ENCODE data around the gene OR1N1. TPM values are rescaled to one million over a fixed set of nuclear protein-coding genes. Genes with fewer than 3 reads are reported as not detected.
"Not testable (repeated sequence)": the region's sequence is repeated elsewhere in the genome, so short reads cannot be mapped to it uniquely, and the experiment has no call there.

The OR1N1 gene
- not detected for polyA plus RNA-seq

- WGBS, 3 donors: 83 to 96% (median 94%) methylated on average over 3 of the region's 3 CpGs
- no peak within 1 kb of the TSS for H3K27ac ChIP-seq (ENCODE audit: low read depth, low read length)
Observed at GRCh38 chr9:122527193-122527592, at the start of gene OR1N1. Gene OR1N1, minus strand, starts transcription at chr9:122527293. Its CDS starts 0 bp downstream, at chr9:122527293.

GRCh38 chr9:122572456-122572855 lies 45.4 kb upstream of the OR1N1 start:
- WGBS, 3 donors: 70 to 93% (median 82%) methylated on average over 2 of the region's 2 CpGs

GRCh38 chr9:122567901-122568300 lies 40.8 kb upstream of the OR1N1 start:
- H3K27ac ChIP-seq (ENCODE audit: low read depth, low read length): no peak overlapping the region
- 76 to 95% (median 94%) methylated on average over 4 of the region's 4 CpGs for WGBS, 3 donors

More at GRCh38 chr9:122572456-122572855, 45.4 kb upstream of the OR1N1 start:
- no peak overlapping the region for H3K27ac ChIP-seq (ENCODE audit: low read depth, low read length)

GRCh38 chr9:122562134-122562760 lies 35.2 kb upstream of the OR1N1 start:
- 35 to 51% (median 47%) methylated on average over 9 of the region's 9 CpGs for WGBS, 3 donors
- no peak overlapping the region for H3K27ac ChIP-seq (ENCODE audit: low read depth, low read length)

- 81 to 85% (median 83%) methylated on average over 4 of the region's 4 CpGs for WGBS, 3 donors
- H3K27ac ChIP-seq (ENCODE audit: low read depth, low read length): no peak overlapping the region
Observed at GRCh38 chr9:122561446-122561845, 34.4 kb upstream of the OR1N1 start.

GRCh38 chr9:122552812-122553211 lies 25.7 kb upstream of the OR1N1 start, which contains the start of gene OR1N2:
Gene OR1N2, plus strand, starts transcription at chr9:122553112. Its CDS starts 100 bp downstream, at chr9:122553212.
- WGBS, 3 donors: 49 to 81% (median 72%) methylated on average over 2 of the region's 2 CpGs
- H3K27ac ChIP-seq (ENCODE audit: low read depth, low read length): no peak within 1 kb of the TSS

GRCh38 chr9:122551371-122551770 lies 24.3 kb upstream of the OR1N1 start:
- no peak overlapping the region for H3K27ac ChIP-seq (ENCODE audit: low read depth, low read length)
- 64 to 84% (median 79%) methylated on average over 5 of the region's 5 CpGs for WGBS, 3 donors

- WGBS, 3 donors: 44 to 67% (median 62%) methylated on average over 8 of the region's 8 CpGs
- no peak overlapping the region for H3K27ac ChIP-seq (ENCODE audit: low read depth, low read length)
Observed at GRCh38 chr9:122546196-122546595, 19.1 kb upstream of the OR1N1 start.

GRCh38 chr9:122538757-122539156 lies 11.7 kb upstream of the OR1N1 start:
- WGBS, 3 donors: 50 to 70% (median 68%) methylated on average over 2 of the region's 2 CpGs

GRCh38 chr9:122537066-122537465 lies 10.0 kb upstream of the OR1N1 start:
- WGBS, 3 donors: 65 to 77% (median 71%) methylated on average over 7 of the region's 7 CpGs
- not testable (repeated sequence) for H3K27ac ChIP-seq (ENCODE audit: low read depth, low read length)

More at GRCh38 chr9:122538757-122539156, 11.7 kb upstream of the OR1N1 start:
- H3K27ac ChIP-seq (ENCODE audit: low read depth, low read length): no peak overlapping the region

- 87 to 97% (median 90%) methylated on average over 1 of the region's 1 CpG for WGBS, 3 donors
- no peak overlapping the region for H3K27ac ChIP-seq (ENCODE audit: low read depth, low read length)
Observed at GRCh38 chr9:122536134-122536533, 9.0 kb upstream of the OR1N1 start.

- 50 to 82% (median 71%) methylated on average over 4 of the region's 4 CpGs for WGBS, 3 donors
- H3K27ac ChIP-seq (ENCODE audit: low read depth, low read length): not testable (repeated sequence)
Observed at GRCh38 chr9:122531157-122531556, 4.1 kb upstream of the OR1N1 start.

- whole genome bisulfite sequencing, 3 donors: 74 to 90% (median 84%) methylated on average over 10 of the region's 10 CpGs
- H3K27ac ChIP-seq (ENCODE audit: low read depth, low read length): no peak overlapping the region
Observed at GRCh38 chr9:122526602-122527001, 491 bp downstream of the OR1N1 start.

GRCh38 chr9:122519376-122519775 lies 7.7 kb downstream of the OR1N1 start:
- WGBS, 3 donors: 75 to 88% (median 85%) methylated on average over 3 of the region's 3 CpGs
- no peak overlapping the region for H3K27ac ChIP-seq (ENCODE audit: low read depth, low read length)

- WGBS, 3 donors: 70 to 82% (median 79%) methylated on average over 4 of the region's 4 CpGs
- no peak within 1 kb of the TSS for H3K27ac ChIP-seq (ENCODE audit: low read depth, low read length)
Observed at GRCh38 chr9:122518841-122519240, 8.3 kb downstream of the OR1N1 start, which contains the start of gene OR1J4. Gene OR1J4, plus strand, starts transcription at chr9:122519141. Its CDS starts 0 bp downstream, at chr9:122519141.

GRCh38 chr9:122518226-122518625 lies 8.9 kb downstream of the OR1N1 start:
- H3K27ac ChIP-seq (ENCODE audit: low read depth, low read length): no peak overlapping the region
- WGBS, 3 donors: 51 to 59% (median 55%) methylated on average over 2 of the region's 2 CpGs

GRCh38 chr9:122510502-122510901 lies 16.6 kb downstream of the OR1N1 start, which contains the start of gene OR1J2:
Gene OR1J2, plus strand, starts transcription at chr9:122510802. Its CDS starts 0 bp downstream, at chr9:122510802.
- no peak within 1 kb of the TSS for H3K27ac ChIP-seq (ENCODE audit: low read depth, low read length)
- 71 to 84% (median 80%) methylated on average over 6 of the region's 6 CpGs for WGBS, 3 donors

GRCh38 chr9:122506964-122507363 lies 20.1 kb downstream of the OR1N1 start:
- H3K27ac ChIP-seq (ENCODE audit: low read depth, low read length): no peak overlapping the region
- WGBS, 3 donors: 24 to 68% (median 47%) methylated on average over 2 of the region's 2 CpGs

- no peak overlapping the region for H3K27ac ChIP-seq (ENCODE audit: low read depth, low read length)
- WGBS, 3 donors: 43 to 60% (median 59%) methylated on average over 2 of the region's 2 CpGs
Observed at GRCh38 chr9:122498883-122499288, 28.2 kb downstream of the OR1N1 start.

- 78 to 89% (median 89%) methylated on average over 5 of the region's 5 CpGs for WGBS, 3 donors
- H3K27ac ChIP-seq (ENCODE audit: low read depth, low read length): no peak overlapping the region
Observed at GRCh38 chr9:122479062-122479461, 48.0 kb downstream of the OR1N1 start.

Measured in adipose tissue (tissue), 3 donors.